AG10803 (cell line): ENCODE results near the gene SSC5D.

Source experiments
- DNase-seq: peaks from one replicate; pipeline ENCODE4 v3.0.0; 2010; ENCODE audit warnings: low read depth
- H3K4me3 ChIP-seq: 2 replicates; pipeline ENCODE4 v1.5.1; 2011; ENCODE audit warnings: mild to moderate bottlenecking, low read length, control low read depth
- TF ChIP-seq, protein P1 (sequence below): conservative IDR thresholded peaks from 2 replicates; pipeline ENCODE4 v1.5.1; 2011; ENCODE audit warnings: mild to moderate bottlenecking, low read length, control low read depth, inconsistent platforms

Gene SSC5D

GRCh38 chr19:55466241-55466614, 22.0 kb upstream of the SSC5D start:
- TF ChIP-seq, protein P1, sequence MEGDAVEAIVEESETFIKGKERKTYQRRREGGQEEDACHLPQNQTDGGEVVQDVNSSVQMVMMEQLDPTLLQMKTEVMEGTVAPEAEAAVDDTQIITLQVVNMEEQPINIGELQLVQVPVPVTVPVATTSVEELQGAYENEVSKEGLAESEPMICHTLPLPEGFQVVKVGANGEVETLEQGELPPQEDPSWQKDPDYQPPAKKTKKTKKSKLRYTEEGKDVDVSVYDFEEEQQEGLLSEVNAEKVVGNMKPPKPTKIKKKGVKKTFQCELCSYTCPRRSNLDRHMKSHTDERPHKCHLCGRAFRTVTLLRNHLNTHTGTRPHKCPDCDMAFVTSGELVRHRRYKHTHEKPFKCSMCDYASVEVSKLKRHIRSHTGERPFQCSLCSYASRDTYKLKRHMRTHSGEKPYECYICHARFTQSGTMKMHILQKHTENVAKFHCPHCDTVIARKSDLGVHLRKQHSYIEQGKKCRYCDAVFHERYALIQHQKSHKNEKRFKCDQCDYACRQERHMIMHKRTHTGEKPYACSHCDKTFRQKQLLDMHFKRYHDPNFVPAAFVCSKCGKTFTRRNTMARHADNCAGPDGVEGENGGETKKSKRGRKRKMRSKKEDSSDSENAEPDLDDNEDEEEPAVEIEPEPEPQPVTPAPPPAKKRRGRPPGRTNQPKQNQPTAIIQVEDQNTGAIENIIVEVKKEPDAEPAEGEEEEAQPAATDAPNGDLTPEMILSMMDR: no peak
- no peak for DNase-seq
- H3K4me3 ChIP-seq: no peak overlapping the region

- TF ChIP-seq, protein P1: peak; percentile 63
- no peak overlapping the region for H3K4me3 ChIP-seq
- DNase-seq: peak; percentile 86
Observed at GRCh38 chr19:55467236-55468053, 20.8 kb upstream of the SSC5D start.

DNA sequence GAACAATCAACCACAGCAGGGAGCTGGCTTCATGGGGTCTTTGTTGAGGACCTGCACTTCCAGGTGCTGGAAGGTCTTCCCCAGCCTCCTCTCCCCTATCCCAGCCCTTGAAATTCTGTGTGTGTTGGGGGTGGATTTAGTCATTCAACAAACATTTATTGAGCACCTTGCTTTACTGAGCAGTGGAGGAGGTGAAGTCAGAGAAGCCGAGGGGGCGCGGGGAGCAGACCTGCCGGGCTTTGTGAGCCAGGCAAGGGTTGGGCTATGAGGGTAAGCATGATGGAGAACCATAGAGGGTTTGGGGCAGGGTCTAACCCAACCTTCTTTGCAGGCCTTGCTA, 20.2 kb upstream of the SSC5D start:
- no peak for DNase-seq
- TF ChIP-seq, protein P1: no peak
- H3K4me3 ChIP-seq: no peak overlapping the region

DNA sequence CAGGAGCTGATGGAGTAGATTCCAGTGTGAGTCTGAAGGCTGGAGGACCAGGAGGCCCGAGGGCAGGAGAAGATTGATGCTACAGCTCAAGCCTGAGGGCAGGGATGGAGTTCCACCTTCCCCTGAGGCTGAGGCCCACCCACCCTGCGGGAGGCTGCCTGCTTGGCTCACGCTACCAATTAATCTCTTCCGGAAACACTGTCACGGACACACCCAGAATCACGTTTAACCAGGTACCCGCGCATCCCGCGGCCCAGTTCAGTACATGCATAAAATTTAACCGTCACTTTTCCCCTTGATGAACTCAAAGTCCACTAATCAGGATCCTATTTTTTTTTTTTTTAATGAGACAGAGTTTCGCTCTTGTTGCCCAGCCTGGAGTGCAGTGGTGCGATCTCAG, 17.0 kb upstream of the SSC5D start:
- no peak for DNase-seq
- TF ChIP-seq, protein P1: no peak
- H3K4me3 ChIP-seq: no peak overlapping the region

DNA sequence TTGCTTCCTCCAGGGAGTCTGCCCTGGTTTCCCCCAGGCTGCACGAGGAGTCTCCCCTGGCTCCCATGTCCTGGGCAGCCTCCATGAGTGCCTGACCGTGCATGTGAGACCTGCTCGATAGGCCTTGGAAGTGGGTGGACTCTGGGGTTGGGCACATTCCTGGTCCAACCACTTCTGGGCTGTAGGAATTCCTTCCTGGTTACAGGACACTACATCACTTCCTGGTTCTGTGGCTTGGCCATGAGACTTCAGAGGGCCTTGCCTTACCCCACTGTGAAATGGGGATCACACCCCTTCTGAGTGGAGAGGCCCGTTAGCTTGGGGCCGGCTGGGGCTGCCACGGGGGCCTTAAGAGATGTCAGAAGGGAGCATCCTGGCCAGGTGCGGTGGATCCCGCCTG, 15.8 kb upstream of the SSC5D start:
- no peak overlapping the region for H3K4me3 ChIP-seq
- TF ChIP-seq, protein P1: no peak
- peak; percentile 86 for DNase-seq

DNA sequence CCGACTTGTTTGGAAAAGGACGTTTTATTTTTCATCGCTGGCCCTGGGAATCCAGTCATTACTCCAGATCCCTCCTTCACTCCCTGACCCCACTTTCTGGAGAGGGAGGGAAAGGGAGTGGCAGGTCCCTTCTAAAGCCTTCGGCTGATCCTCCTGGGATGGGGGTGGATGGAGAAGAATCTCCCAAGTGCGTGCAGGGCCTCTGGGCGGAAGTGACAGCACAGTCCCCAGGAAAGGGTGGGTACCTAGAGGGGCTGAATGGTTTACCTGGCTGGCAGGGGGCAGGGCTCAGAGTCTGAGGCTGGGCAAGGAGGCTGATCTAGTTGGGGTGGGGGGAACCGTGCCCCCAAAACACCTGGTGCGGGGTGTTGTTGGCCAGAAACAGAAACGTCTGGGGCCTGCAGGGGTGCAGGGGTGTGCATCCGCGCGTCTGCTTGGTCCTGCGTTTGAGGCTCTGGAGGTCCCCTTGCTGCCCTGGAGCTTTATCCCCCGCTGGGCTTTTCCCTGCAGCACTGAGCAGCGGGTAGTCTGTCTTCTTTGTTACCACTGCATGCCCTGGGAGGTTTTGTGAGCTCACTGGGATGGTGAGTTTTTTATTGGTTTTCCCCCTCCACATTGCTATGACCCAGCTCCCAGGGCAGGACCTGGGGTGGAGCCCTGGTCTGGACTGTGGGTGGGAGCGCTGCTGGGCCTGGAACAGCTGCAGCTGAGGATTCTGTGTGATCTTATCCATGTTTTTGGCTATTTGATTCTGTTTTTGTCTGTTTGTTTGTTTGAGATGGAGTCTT, 14.8 kb upstream of the SSC5D start:
- no peak overlapping the region for H3K4me3 ChIP-seq
- no peak for DNase-seq
- TF ChIP-seq, protein P1: no peak
